Progenitor cell of endocrine pancreas (in vitro differentiated cells): ENCODE measurements around the gene TUBA8. TPM values are rescaled to one million over a fixed set of nuclear protein-coding genes. Genes with fewer than 3 reads are reported as not detected.
"Not testable (repeated sequence)": the region's sequence is repeated elsewhere in the genome, so short reads cannot be mapped to it uniquely, and the experiment has no call there.

Experiments used
- DNase-seq: peaks from one replicate; pipeline ENCODE4 v3.0.0; 2021; ENCODE audit warnings: low spot score; ENCODE audit not compliant: unreplicated experiment
- H3K27ac Mint-ChIP-seq: 2 replicates; pipeline ENCODE4 v1.8.0; 2021; ENCODE audit warnings: mild to moderate bottlenecking, moderate library complexity, mixed read lengths
- H3K27me3 Mint-ChIP-seq: 2 replicates; pipeline ENCODE4 v1.8.0; 2021; ENCODE audit warnings: mixed read lengths
- H3K36me3 Mint-ChIP-seq: 2 replicates; pipeline ENCODE4 v1.8.0; 2022; ENCODE audit warnings: mixed read lengths; ENCODE audit not compliant: insufficient read depth
- H3K4me1 Mint-ChIP-seq: 2 replicates; pipeline ENCODE4 v1.8.0; 2021; ENCODE audit warnings: low read depth, mixed read lengths
- H3K4me3 Mint-ChIP-seq: 2 replicates; pipeline ENCODE4 v1.8.0; 2021; ENCODE audit warnings: low read depth, mild to moderate bottlenecking, moderate library complexity, mixed read lengths
- H3K9me3 Mint-ChIP-seq: 2 replicates; pipeline ENCODE4 v1.8.0; 2021; ENCODE audit warnings: low read depth, mixed read lengths
- CTCF ChIP-seq: fragments of 200-600 bp; sonication (generic); IDR thresholded peaks from one replicate; pipeline ENCODE4 v1.5.0; 2021; ENCODE audit warnings: antibody characterized with exemption, mild to moderate bottlenecking; ENCODE audit not compliant: unreplicated experiment
- total RNA-seq: library from RNA; stranded (reverse); gene quantifications from 2 replicates; pipeline ENCODE4 v1.2.1, GENCODE V29; 2021

TUBA8 gene
- total RNA-seq, 1 donor from 2014 or later, result 2.4 TPM

DNA sequence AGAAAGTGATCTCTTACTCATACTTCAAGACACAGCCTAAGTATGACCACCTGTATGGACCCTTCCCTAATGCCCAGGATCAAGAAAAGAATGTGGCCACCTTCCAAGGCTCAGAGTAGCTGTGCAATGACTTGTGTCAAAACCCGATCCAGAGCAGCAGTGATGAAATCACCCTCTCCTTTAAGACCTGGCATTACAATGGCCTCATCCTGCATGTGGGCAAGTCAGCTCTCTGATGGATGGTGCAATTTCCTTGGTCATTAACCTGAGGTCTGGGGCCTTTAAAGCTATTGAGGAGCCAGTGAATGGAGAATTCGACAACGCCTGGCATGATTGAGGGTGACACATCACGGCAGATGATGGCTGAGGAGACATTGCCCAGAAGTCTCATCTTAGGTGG lies 9.1 kb upstream of the TUBA8 start:
- DNase-seq, result no peak
- Mint-ChIP-seq H3K4me1 (no peaks in the 10 kb centered on the region), H3K4me3 (no peak overlapping the region), H3K9me3 (no peaks in the 10 kb centered on the region), H3K27me3 (peaks cover 3% of the 10 kb centered on the region), H3K36me3 (peaks cover 11% of the 10 kb centered on the region), H3K27ac (no peak overlapping the region)
- TF ChIP-seq CTCF, result no peak

DNA sequence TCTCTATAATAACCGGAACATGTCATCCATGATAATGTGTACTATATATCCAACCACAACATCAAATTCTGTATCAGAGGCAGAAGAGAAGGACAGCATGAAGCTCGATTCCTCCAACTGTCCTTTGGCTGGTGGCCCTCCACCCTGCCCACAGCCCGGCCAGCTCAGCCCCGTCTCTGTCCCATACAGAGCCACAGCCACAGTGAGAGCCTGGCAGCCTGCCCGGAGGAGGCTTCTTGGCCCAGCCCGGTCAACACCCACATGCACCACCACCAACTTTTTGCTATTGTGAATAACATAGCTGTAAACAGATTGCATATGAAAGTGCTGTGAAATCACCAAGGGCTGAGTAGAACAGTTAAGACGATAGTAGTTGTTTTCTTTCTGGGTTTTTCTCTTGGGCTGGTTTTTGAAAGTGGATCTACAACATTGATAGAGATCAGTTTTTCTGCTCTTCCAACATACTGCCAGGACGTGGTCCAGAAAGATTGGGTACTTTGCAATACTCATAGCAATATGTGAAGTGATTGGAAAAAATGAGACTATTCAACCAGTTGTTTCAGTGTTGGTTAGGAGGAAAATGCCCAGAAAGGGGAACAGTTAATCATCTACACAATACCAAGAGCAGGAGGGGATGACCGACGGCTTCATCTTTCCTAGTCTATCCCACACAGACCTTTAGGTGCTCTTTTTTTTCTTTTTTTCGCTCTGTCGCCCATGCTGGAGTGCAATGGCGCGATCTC lies 6.9 kb upstream of the TUBA8 start:
- no peak for DNase-seq
- H3K4me3 Mint-ChIP-seq, result no peak overlapping the region
- H3K27ac Mint-ChIP-seq, result no peak overlapping the region
- no peak for TF ChIP-seq CTCF
- H3K4me1 Mint-ChIP-seq, result no peaks in the 10 kb centered on the region
- peaks cover 11% of the 10 kb centered on the region for H3K36me3 Mint-ChIP-seq
- no peaks in the 10 kb centered on the region for H3K9me3 Mint-ChIP-seq
- H3K27me3 Mint-ChIP-seq, result peaks cover 5% of the 10 kb centered on the region

DNA sequence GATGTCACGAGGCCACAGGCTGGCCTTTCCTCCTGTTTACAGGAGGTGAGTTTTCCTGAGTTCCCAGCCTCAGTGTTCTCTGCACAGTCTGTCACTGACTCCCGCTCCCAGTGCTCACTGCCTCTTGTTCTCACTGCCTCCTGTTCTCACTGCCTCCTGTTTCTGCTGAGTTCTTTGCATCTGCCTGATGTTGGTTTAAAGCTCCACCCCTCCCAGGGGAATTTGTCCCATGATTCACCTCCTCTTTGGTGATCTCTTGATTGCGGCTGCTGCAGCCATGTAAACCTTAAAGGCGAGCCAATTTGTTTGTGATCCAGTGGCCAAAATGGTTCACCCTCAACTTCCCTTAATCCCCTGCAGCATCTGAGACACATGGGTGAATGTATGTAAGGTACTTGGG lies 6.0 kb upstream of the TUBA8 start:
- no peak for DNase-seq
- no peaks in the 10 kb centered on the region for H3K9me3 Mint-ChIP-seq
- peaks cover 12% of the 10 kb centered on the region for H3K27me3 Mint-ChIP-seq
- H3K27ac Mint-ChIP-seq, result no peak overlapping the region
- no peak for TF ChIP-seq CTCF
- H3K4me3 Mint-ChIP-seq, result no peak overlapping the region
- no peaks in the 10 kb centered on the region for H3K4me1 Mint-ChIP-seq
- peaks cover 11% of the 10 kb centered on the region for H3K36me3 Mint-ChIP-seq

DNA sequence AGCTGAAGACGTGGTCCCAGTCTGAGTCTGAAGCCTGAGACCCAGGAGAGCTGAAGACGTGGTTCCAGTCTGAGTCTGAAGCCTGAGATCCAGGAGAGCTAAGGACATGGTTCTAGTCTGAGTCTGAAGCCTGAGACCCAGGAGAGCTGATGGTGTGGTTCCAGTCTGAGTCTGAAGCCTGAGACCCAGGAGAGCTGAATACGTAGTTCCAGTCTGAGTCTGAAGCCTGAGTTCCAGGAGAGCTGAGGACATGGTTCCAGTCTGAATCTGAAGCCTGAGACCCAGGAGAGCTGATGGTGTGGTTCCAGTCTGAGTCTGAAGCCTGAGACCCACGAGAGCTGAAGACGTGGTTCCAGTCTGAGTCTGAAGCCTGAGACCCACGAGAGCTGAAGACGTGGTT lies 4.6 kb upstream of the TUBA8 start:
- not testable (repeated sequence) for H3K9me3 Mint-ChIP-seq, H3K4me3 Mint-ChIP-seq, DNase-seq, H3K4me1 Mint-ChIP-seq, H3K27ac Mint-ChIP-seq
- Mint-ChIP-seq H3K36me3 (peaks cover 11% of the 10 kb centered on the region), H3K27me3 (peaks cover 22% of the 10 kb centered on the region)

GRCh38 chr22:18106550-18107341 lies 3.9 kb upstream of the TUBA8 start:
- H3K4me3 Mint-ChIP-seq, result not testable (repeated sequence)
- peaks cover 30% of the 10 kb centered on the region for H3K27me3 Mint-ChIP-seq

GRCh38 chr22:18108187-18108586 lies 2.4 kb upstream of the TUBA8 start:
- TF ChIP-seq CTCF, result no peak
- no peak overlapping the region for H3K27ac Mint-ChIP-seq
- no peaks in the 10 kb centered on the region for H3K9me3 Mint-ChIP-seq
- H3K36me3 Mint-ChIP-seq, result peaks cover 11% of the 10 kb centered on the region
- H3K4me3 Mint-ChIP-seq, result no peak overlapping the region
- peaks cover 44% of the 10 kb centered on the region for H3K27me3 Mint-ChIP-seq
- no peak for DNase-seq
- peaks cover 8% of the 10 kb centered on the region for H3K4me1 Mint-ChIP-seq

More at GRCh38 chr22:18106550-18107341, 3.9 kb upstream of the TUBA8 start:
- H3K4me1 Mint-ChIP-seq, H3K27ac Mint-ChIP-seq, H3K9me3 Mint-ChIP-seq, DNase-seq: not testable (repeated sequence)
- peaks cover 11% of the 10 kb centered on the region for H3K36me3 Mint-ChIP-seq
